HCT116 (cell line): Measurements from ENCODE around the gene NUB1. TPM values are rescaled to one million over a fixed set of nuclear protein-coding genes. Genes with fewer than 3 reads are reported as not detected.

ENCODE experiments used
- ATAC-seq: fragments of 200-7000 bp; cut with Tn5 transposase; 2 replicates; pipeline ENCODE4 v1.9.1; 2020; ENCODE audit warnings: mild to moderate bottlenecking, moderate library complexity
- BruUV-seq: library from RNA; stranded (reverse); fragments of 400-500 nt; replicated peaks from 2 replicates; lab custom pipeline; 2021; lab: Mats Ljungman, UMichigan
- CTCF ChIA-PET: fragments of 300-600 bp; sonication (Branson Sonifier 250); formaldehyde crosslinking; loops from one replicate; lab custom pipeline; 2021; ENCODE audit warnings: antibody characterized with exemption; lab: Charles Lee
- POLR2A ChIA-PET: fragments of 300-600, 350-600 bp; sonication (Branson Sonifier 250); formaldehyde crosslinking; loops from one replicate; lab custom pipeline; 2021; ENCODE audit warnings: antibody characterized with exemption; lab: Charles Lee
- RAD21 ChIA-PET, 2 experiments: fragments of 300-600 bp; sonication (Branson Sonifier 250); formaldehyde crosslinking; loops; one replicate each; lab custom pipeline; 2023; ENCODE audit warnings: low total read pairs in 2 of 2; ENCODE audit not compliant: uncharacterized antibody in 2 of 2, unreplicated experiment in 2 of 2, low non-redundant PET in 1 of 2; lab: Charles Lee
- DNase-seq: peaks from one replicate; pipeline ENCODE4 v3.0.0-alpha.2; 2010; ENCODE audit warnings: low read depth, low spot score
- H2AFZ ChIP-seq: fragments of 200-600 bp; shearing (Covaris generic), sonication (generic); 2 replicates; pipeline ENCODE4 v1.6.1; 2017; ENCODE audit warnings: low read depth, mixed run types, mixed read lengths, antibody characterized with exemption, low read length; ENCODE audit not compliant: poor library complexity, severe bottlenecking
- H3K27ac ChIP-seq: 2 replicates; pipeline ENCODE4 v1.5.1; 2012; ENCODE audit warnings: low read depth, low read length
- H3K27me3 ChIP-seq: fragments of 200-600 bp; sonication (generic); 2 replicates; pipeline ENCODE4 v1.6.1; 2016; ENCODE audit warnings: mixed run types, low read length, mixed read lengths; ENCODE audit not compliant: insufficient read depth
- H3K36me3 ChIP-seq, 2 experiments: fragments of 200-500 bp in 1 of 2; fragments of 200-600 bp in 1 of 2; sonication (Bioruptor generic) in 1 of 2; sonication (generic) in 1 of 2; 2 replicates each; pipeline versions ENCODE4 v1.5.1 to v1.6.1; 2014 to 2016; ENCODE audit warnings: low read length in 2 of 2, inconsistent platforms in 1 of 2, mixed read lengths in 1 of 2, mixed run types in 1 of 2; ENCODE audit not compliant: insufficient read depth in 2 of 2, control insufficient read depth in 1 of 2
- H3K4me1 ChIP-seq, 2 experiments: fragments of 200-600 bp in 1 of 2; sonication (generic) in 1 of 2; 2 replicates each; pipeline versions ENCODE4 v1.5.1 to v1.6.1; 2012 to 2017; ENCODE audit warnings: low read length in 2 of 2, inconsistent platforms in 1 of 2, mild to moderate bottlenecking in 1 of 2, mixed read lengths in 1 of 2, mixed run types in 1 of 2, moderate library complexity in 1 of 2; ENCODE audit not compliant: insufficient read depth in 2 of 2, control insufficient read depth in 1 of 2
- H3K4me2 ChIP-seq: fragments of 200-600 bp; sonication (generic); 2 replicates; pipeline ENCODE4 v1.6.1; 2017; ENCODE audit warnings: mixed run types, low read length, mixed read lengths
- H3K4me3 ChIP-seq, 2 experiments: fragments of 200-600 bp in 1 of 2; sonication (generic) in 1 of 2; replicated peaks in 1 of 2; 2 replicates each; pipeline ENCODE4 v1.5.1; 2011 to 2016; ENCODE audit warnings: low read length in 2 of 2, control low read depth in 1 of 2, low read depth in 1 of 2, mild to moderate bottlenecking in 1 of 2, mixed read lengths in 1 of 2, mixed run types in 1 of 2
- H3K79me2 ChIP-seq: fragments of 200-600 bp; sonication (generic); 2 replicates; pipeline ENCODE4 v1.6.1; 2017; ENCODE audit warnings: mild to moderate bottlenecking, mixed run types, low read length, moderate library complexity, mixed read lengths; ENCODE audit not compliant: insufficient read depth
- H3K9ac ChIP-seq: fragments of 200-600 bp; sonication (generic); 2 replicates; pipeline ENCODE4 v1.6.1; 2016; ENCODE audit warnings: low read length, mixed read lengths
- H3K9me2 ChIP-seq: fragments of 200-600 bp; sonication (generic), shearing (Covaris generic); 2 replicates; pipeline ENCODE4 v1.6.1; 2017; ENCODE audit warnings: mixed run types, mild to moderate bottlenecking, moderate library complexity; ENCODE audit not compliant: insufficient read depth
- H3K9me3 ChIP-seq, 2 experiments: fragments of 200-500 bp in 1 of 2; fragments of 200-600 bp in 1 of 2; sonication (Bioruptor generic) in 1 of 2; sonication (generic) in 1 of 2; 2 replicates each; pipeline ENCODE4 v1.6.1; 2014 to 2017; ENCODE audit warnings: low read length in 2 of 2, mixed read lengths in 2 of 2, inconsistent platforms in 1 of 2, low read depth in 1 of 2, mild to moderate bottlenecking in 1 of 2, mixed run types in 1 of 2, moderate library complexity in 1 of 2; ENCODE audit not compliant: control insufficient read depth in 1 of 2, insufficient read depth in 1 of 2
- H4K20me1 ChIP-seq: fragments of 200-600 bp; sonication (generic), shearing (Covaris generic); 2 replicates; pipeline ENCODE4 v1.6.1; 2017; ENCODE audit warnings: mixed run types, mild to moderate bottlenecking, moderate library complexity; ENCODE audit not compliant: insufficient read depth
- ATF3 ChIP-seq: IDR thresholded peaks from 2 replicates; pipeline ENCODE4 v1.6.1; 2012
- CEBPB ChIP-seq: IDR thresholded peaks from 2 replicates; pipeline ENCODE4 v1.6.1; 2012; ENCODE audit warnings: low read depth
- EZH2phosphoT487 ChIP-seq: fragments of 200-600 bp; IDR thresholded peaks from 2 replicates; pipeline ENCODE4 v1.6.1; 2018; ENCODE audit warnings: antibody characterized with exemption, borderline replicate concordance
- JUND ChIP-seq: IDR thresholded peaks from 2 replicates; pipeline ENCODE4 v1.6.1; 2012
- POLR2A ChIP-seq: IDR thresholded peaks from 2 replicates; pipeline ENCODE4 v1.7.0; 2011; ENCODE audit warnings: borderline replicate concordance; ENCODE audit not compliant: insufficient read depth, insufficient read length; ENCODE audit errors: extremely low read depth
- POLR2AphosphoS5 ChIP-seq: IDR thresholded peaks from 2 replicates; pipeline ENCODE4 v1.6.1; 2011; ENCODE audit warnings: mild to moderate bottlenecking, low read depth, low read length, moderate library complexity
- SIN3A ChIP-seq: IDR thresholded peaks from 2 replicates; pipeline ENCODE4 v1.6.1; 2012; ENCODE audit warnings: low read depth
- SP1 ChIP-seq: IDR thresholded peaks from 2 replicates; pipeline ENCODE4 v1.6.1; 2012; ENCODE audit warnings: low read depth
- SRF ChIP-seq: IDR thresholded peaks from 2 replicates; pipeline ENCODE4 v1.6.1; 2012; ENCODE audit warnings: low read depth
- TCF7L2 ChIP-seq: IDR thresholded peaks from 2 replicates; pipeline ENCODE4 v1.7.0; 2011; ENCODE audit warnings: borderline replicate concordance, inconsistent platforms; ENCODE audit not compliant: insufficient read depth, insufficient read length; ENCODE audit errors: extremely low read depth
- intact Hi-C: fragments of 100-400 bp; cut with micrococcal nuclease; formaldehyde crosslinking; loops from 2 replicates; pipeline ENCODE4 v1.10.0; 2022
- total RNA-seq: library from RNA; stranded (reverse); gene quantifications from one replicate; pipeline ENCODE4 v1.2.1, GENCODE V29; 2021; ENCODE audit not compliant: unreplicated experiment

NUB1 gene
- total RNA-seq, 1 experiment from 2014 or later, result 44.0 TPM

- H3K4me2 ChIP-seq, result no peak overlapping the region
- H4K20me1 ChIP-seq, result no peaks in the 10 kb centered on the region
- no peaks in the 10 kb centered on the region for H3K4me1 ChIP-seq
- ChIA-PET POLR2A (no interaction called here), RAD21 (no interaction called here), CTCF (no interaction called here)
- H3K36me3 ChIP-seq, result no peaks in the 10 kb centered on the region
- no peak for ATAC-seq
- no peak overlapping the region for H2AFZ ChIP-seq
- H3K27me3 ChIP-seq, result no peaks in the 10 kb centered on the region
- no peak overlapping the region for H3K9ac ChIP-seq
- H3K9me2 ChIP-seq, result no peaks in the 10 kb centered on the region
- H3K79me2 ChIP-seq, result no peaks in the 10 kb centered on the region
- intact Hi-C loops, result no loop called here
- no TSS peak for BruUV-seq
- no peak for DNase-seq
- H3K27ac ChIP-seq, result no peak overlapping the region
- H3K4me3 ChIP-seq, result no peak overlapping the region
- TF ChIP-seq JUND (no peak), SRF (peak; percentile 74), TCF7L2 (no peak), EZH2phosphoT487 (no peak), SIN3A (no peak)
- TF ChIP-seq, all 23 proteins: peak for 1
- H3K9me3 ChIP-seq, result no peaks in the 10 kb centered on the region
Observed at GRCh38 chr7:151327659-151328058, 14.0 kb upstream of the NUB1 start.

GRCh38 chr7:151330181-151330580, 11.4 kb upstream of the NUB1 start:
- H3K27me3 ChIP-seq, result no peaks in the 10 kb centered on the region
- H3K27ac ChIP-seq, result no peak overlapping the region
- POLR2A ChIA-PET, result no interaction called here
- TF ChIP-seq POLR2A, result no peak
- TF ChIP-seq POLR2AphosphoS5, result no peak
- no peak for TF ChIP-seq CEBPB
- no peak for TF ChIP-seq SP1
- no peak for TF ChIP-seq ATF3
- TF ChIP-seq, all 23 proteins: peak for 0
- CTCF ChIA-PET, result interaction anchor here (1.2 kb wide), 1 partner anchor 20 kb away, joined by 3 read pairs; no protein-coding TSS in a partner anchor
- no peak overlapping the region for H3K9ac ChIP-seq
- no peaks in the 10 kb centered on the region for H3K79me2 ChIP-seq
- intact Hi-C loops, result no loop called here
- no peaks in the 10 kb centered on the region for H3K9me2 ChIP-seq
- no TSS peak for BruUV-seq
- H3K4me3 ChIP-seq, result no peak overlapping the region
- DNase-seq (no peak), ATAC-seq (no peak)
- RAD21 ChIA-PET, result no interaction called here
- no peak overlapping the region for H3K4me2 ChIP-seq
- no peak overlapping the region for H2AFZ ChIP-seq
- H3K4me1 ChIP-seq, result no peaks in the 10 kb centered on the region
- H4K20me1 ChIP-seq, result no peaks in the 10 kb centered on the region
- H3K9me3 ChIP-seq, result no peaks in the 10 kb centered on the region
- H3K36me3 ChIP-seq, result no peaks in the 10 kb centered on the region
